ENCODE results near the gene SEC14L1. TPM values are rescaled to one million over a fixed set of nuclear protein-coding genes. Genes with fewer than 3 reads are reported as not detected.
A peak's percentile ranks its signal among the peaks of the same experiment; 100 is the strongest.

SEC14L1 gene
- polyA plus RNA-seq, 2 of the 4 experiments (the other 2 are of a cell fraction) = 27.5 to 40.4 TPM

DNA sequence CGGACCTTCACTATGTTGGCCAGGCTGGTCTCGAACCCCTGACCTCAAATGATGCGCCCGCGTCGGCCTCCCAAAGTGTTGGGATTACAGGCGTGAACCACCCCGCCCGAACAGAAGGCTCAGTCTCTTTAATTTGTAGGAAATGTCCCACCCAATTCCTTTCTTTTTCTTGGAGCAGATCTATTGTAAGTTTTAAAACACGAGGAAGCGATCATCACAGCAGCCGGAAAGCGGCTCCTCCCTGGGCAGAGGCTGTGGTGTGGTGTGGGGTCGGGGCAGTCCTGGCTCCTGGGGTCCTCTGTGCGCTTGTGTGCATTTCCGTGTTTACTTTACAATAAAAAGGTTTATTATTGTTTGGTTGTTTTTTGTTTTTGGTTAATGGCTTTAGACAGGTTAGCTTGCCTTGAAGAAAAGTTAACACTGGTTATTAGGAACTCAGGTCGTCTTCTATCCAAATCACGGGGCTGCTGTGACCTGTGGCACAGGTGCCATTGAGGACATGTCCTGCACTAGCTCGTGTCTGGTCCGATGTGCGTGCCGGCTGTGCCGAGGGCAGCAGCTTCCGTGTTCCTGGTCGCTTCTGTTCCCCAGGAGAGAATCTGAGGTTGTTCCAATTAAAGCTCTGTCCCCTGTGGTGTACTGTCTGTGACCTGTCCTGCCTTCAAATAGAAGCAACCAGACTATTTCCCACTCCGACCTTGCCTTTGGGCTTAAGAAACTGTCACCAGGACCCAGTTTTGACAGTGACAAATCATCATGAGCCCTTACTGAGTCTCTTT is 83.1 kb downstream of the SEC14L1 start:
- FAIRE-seq (no peak), DNase-seq (ENCODE audit: low read depth in 1 of 2, low spot score in 1 of 2) (no peak), ATAC-seq (no peak)
- H3K4me3 ChIP-seq = no peak overlapping the region
- 87% methylated on average over 26 of the region's 26 CpGs for WGBS (ENCODE audit: missing lambda C conversion rate)
- no peaks in the 10 kb centered on the region for H3K4me1 ChIP-seq
- no peak overlapping the region for H3K27ac ChIP-seq
- POLR2A ChIA-PET = no interaction called here
- peaks cover 5% of the 10 kb centered on the region; the same call in 1 of the 3 replicates for H3K9me3 ChIP-seq
- no peak for TF ChIP-seq ZSCAN20 (CRISPR knock-in tag; IDR thresholded peaks at IDR 0.05)
- TF ChIP-seq SMC3 (IDR thresholded peaks at IDR 0.05) = no peak
- TF ChIP-seq EP300 (IDR thresholded peaks at IDR 0.05) = no peak
- no peak for TF ChIP-seq CHD2 (IDR thresholded peaks at IDR 0.05; ENCODE audit: low read length, partially characterized antibody)
- no peak for TF ChIP-seq CBX2 (IDR thresholded peaks at IDR 0.05; ENCODE audit: borderline replicate concordance, low read depth)
- no peak for TF ChIP-seq ATOH8 (CRISPR knock-in tag; IDR thresholded peaks at IDR 0.05; ENCODE audit: low read depth)
- TF ChIP-seq, protein P1, sequence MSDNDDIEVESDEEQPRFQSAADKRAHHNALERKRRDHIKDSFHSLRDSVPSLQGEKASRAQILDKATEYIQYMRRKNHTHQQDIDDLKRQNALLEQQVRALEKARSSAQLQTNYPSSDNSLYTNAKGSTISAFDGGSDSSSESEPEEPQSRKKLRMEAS (IDR thresholded peaks at IDR 0.05) = no peak
- no peak for TF ChIP-seq USF2 (IDR thresholded peaks at IDR 0.05)
- no peak for TF ChIP-seq HOXB5 (CRISPR knock-in tag; IDR thresholded peaks at IDR 0.05)
- no peak for TF ChIP-seq ELK1 (IDR thresholded peaks at IDR 0.05; ENCODE audit: low read depth, low read length)
- no peak for TF ChIP-seq KDM5A (IDR thresholded peaks at IDR 0.05)
- no peak for TF ChIP-seq JUNB (IDR thresholded peaks at IDR 0.05)
- no peak for TF ChIP-seq CHD4 (IDR thresholded peaks at IDR 0.05; ENCODE audit: borderline replicate concordance)
- CTCF ChIA-PET = interaction anchor here (1.1 to 4.1 kb wide), 2 partner anchors 10 to 16 kb away, joined by 3 to 22 read pairs; no protein-coding TSS in a partner anchor
- no peak overlapping the region for H3K4me2 ChIP-seq

GRCh38 chr17:77225265-77225664 is 84.5 kb downstream of the SEC14L1 start:
- H3K4me1 ChIP-seq = no peaks in the 10 kb centered on the region
- H3K27ac ChIP-seq = no peak overlapping the region
- DNase-seq (ENCODE audit: low read depth in 1 of 2, low spot score in 1 of 2) = no peak
- H3K9me3 ChIP-seq = peaks cover 5% of the 10 kb centered on the region; the same call in 1 of the 3 replicates
- ChIA-PET CTCF (interaction anchor here (1.3 to 4.1 kb wide), 2 partner anchors 12 to 169 kb away, joined by 4 to 22 read pairs; no protein-coding TSS in a partner anchor), POLR2A (no interaction called here)
- no peak overlapping the region for H3K4me2 ChIP-seq
- ATAC-seq = no peak
- TF ChIP-seq CHD2 (IDR thresholded peaks at IDR 0.05; ENCODE audit: low read length, partially characterized antibody) = no peak
- TF ChIP-seq, protein P2, sequence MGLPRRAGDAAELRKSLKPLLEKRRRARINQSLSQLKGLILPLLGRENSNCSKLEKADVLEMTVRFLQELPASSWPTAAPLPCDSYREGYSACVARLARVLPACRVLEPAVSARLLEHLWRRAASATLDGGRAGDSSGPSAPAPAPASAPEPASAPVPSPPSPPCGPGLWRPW (IDR thresholded peaks at IDR 0.05) = no peak
- TF ChIP-seq PHF8 (IDR thresholded peaks at IDR 0.05; ENCODE audit: borderline replicate concordance, low read depth) = no peak
- TF ChIP-seq FOSL2 (IDR thresholded peaks at IDR 0.05) = no peak
- no peak for TF ChIP-seq FOSL2 (CRISPR knock-in tag; IDR thresholded peaks at IDR 0.05)
- no peak for FAIRE-seq
- H3K4me3 ChIP-seq = no peak overlapping the region
- WGBS (ENCODE audit: missing lambda C conversion rate) = 10% methylated on average over 1 of the region's 1 CpG

DNA sequence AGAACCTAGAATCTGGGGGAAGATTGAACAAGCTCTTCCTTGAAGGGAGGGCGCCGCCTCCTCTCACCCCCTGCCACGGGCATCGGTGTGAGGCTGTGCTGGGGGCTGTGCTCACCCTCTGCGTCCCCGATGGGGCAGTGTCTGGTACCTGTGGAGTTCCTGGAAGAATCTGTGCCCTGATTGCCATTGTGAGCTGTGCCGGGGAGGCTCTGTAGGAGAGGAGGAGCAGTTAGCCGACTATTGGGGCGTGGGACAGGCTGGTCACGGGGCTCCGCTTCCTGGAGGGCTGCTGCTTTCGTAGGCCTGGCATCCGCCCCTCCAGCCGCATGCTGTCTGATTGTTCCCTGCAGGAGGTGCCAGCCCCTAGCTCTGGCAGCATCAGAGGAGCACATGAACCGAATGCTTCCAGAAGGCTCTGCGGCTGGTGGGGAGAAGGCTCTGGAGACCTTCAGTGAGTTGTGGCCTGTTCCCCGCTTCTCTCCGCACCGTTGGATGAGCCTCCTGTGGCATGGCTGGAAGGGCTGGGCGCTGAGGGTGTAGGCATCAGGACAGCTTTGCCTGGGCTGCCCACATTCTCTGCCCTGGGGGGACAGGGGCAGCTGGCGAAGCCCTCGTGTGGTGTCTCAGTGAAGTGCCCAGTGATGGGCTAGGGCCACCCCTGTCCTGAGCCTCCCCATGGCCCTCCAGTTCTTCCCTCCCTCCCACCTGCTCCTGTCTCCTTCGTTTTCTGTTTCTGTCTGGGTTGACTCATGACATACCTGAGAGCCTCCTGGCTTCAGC is 86.9 kb downstream of the SEC14L1 start:
- no peak for DNase-seq (ENCODE audit: low read depth in 1 of 2, low spot score in 1 of 2)
- ChIA-PET POLR2A (no interaction called here), CTCF (interaction anchor here (0.5 to 3.6 kb wide), 9 partner anchors 11 to 158 kb away, joined by 3 to 20 read pairs (median 3); no protein-coding TSS in a partner anchor)
- Histone ChIP-seq H3K4me3 (no peak overlapping the region), H3K4me1 (no peaks in the 10 kb centered on the region), H3K4me2 (no peak overlapping the region), H3K27ac (peak overlapping the region in 1 of 2 experiments; percentile 19; a peak in 2 of 6 replicates), H3K9me3 (peaks cover 6% of the 10 kb centered on the region; the same call in 1 of the 3 replicates)
- TF ChIP-seq RARB (CRISPR knock-in tag; IDR thresholded peaks at IDR 0.05) (no peak), ZNF302 (CRISPR knock-in tag; IDR thresholded peaks at IDR 0.05) (no peak), NFE2L2 (conservative IDR thresholded peaks at IDR 0.05; ENCODE audit: low read length) (no peak), JUNB (IDR thresholded peaks at IDR 0.05) (no peak), EP300 (IDR thresholded peaks at IDR 0.05) (no peak)
- TF ChIP-seq, protein P3, sequence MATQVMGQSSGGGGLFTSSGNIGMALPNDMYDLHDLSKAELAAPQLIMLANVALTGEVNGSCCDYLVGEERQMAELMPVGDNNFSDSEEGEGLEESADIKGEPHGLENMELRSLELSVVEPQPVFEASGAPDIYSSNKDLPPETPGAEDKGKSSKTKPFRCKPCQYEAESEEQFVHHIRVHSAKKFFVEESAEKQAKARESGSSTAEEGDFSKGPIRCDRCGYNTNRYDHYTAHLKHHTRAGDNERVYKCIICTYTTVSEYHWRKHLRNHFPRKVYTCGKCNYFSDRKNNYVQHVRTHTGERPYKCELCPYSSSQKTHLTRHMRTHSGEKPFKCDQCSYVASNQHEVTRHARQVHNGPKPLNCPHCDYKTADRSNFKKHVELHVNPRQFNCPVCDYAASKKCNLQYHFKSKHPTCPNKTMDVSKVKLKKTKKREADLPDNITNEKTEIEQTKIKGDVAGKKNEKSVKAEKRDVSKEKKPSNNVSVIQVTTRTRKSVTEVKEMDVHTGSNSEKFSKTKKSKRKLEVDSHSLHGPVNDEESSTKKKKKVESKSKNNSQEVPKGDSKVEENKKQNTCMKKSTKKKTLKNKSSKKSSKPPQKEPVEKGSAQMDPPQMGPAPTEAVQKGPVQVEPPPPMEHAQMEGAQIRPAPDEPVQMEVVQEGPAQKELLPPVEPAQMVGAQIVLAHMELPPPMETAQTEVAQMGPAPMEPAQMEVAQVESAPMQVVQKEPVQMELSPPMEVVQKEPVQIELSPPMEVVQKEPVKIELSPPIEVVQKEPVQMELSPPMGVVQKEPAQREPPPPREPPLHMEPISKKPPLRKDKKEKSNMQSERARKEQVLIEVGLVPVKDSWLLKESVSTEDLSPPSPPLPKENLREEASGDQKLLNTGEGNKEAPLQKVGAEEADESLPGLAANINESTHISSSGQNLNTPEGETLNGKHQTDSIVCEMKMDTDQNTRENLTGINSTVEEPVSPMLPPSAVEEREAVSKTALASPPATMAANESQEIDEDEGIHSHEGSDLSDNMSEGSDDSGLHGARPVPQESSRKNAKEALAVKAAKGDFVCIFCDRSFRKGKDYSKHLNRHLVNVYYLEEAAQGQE (IDR thresholded peaks at IDR 0.05) = no peak
- no peak for FAIRE-seq
- peak; percentile 54 to 58 for ATAC-seq
- 80% methylated on average over 21 of the region's 23 CpGs for WGBS (ENCODE audit: missing lambda C conversion rate)

All from A549 (cell line).